Liver (tissue), 9 donors: ENCODE data around the gene ADCY9. TPM values are rescaled to one million over a fixed set of nuclear protein-coding genes. Genes with fewer than 3 reads are reported as not detected.

ENCODE experiments used
- DNase-seq: peaks from one replicate; pipeline ENCODE4 v3.0.0-alpha.2; 2017; ENCODE audit warnings: low spot score
- H3K27ac ChIP-seq, 2 donors: one replicate each; pipeline ENCODE4 v1.7.0; 2013; ENCODE audit warnings: inconsistent platforms in 2 of 2, low read length in 2 of 2, control low read depth in 1 of 2, low read depth in 1 of 2, mild to moderate bottlenecking in 1 of 2
- H3K27me3 ChIP-seq, 4 donors: one replicate each; pipeline versions ENCODE4 v1.6.1 to v1.7.0; 2013; ENCODE audit warnings: low read length in 3 of 4, inconsistent platforms in 1 of 4, mild to moderate bottlenecking in 1 of 4, moderate library complexity in 1 of 4; ENCODE audit not compliant: control insufficient read depth in 4 of 4, insufficient read depth in 4 of 4
- H3K36me3 ChIP-seq, 4 donors: one replicate each; pipeline versions ENCODE4 v1.6.1 to v1.7.0; 2013; ENCODE audit warnings: low read length in 3 of 4, mild to moderate bottlenecking in 3 of 4, low read depth in 1 of 4, moderate library complexity in 1 of 4; ENCODE audit not compliant: control insufficient read depth in 4 of 4, insufficient read depth in 3 of 4
- H3K4me1 ChIP-seq, 4 donors: one replicate each; pipeline versions ENCODE4 v1.6.1 to v1.7.0; 2013; ENCODE audit warnings: low read length in 3 of 4, mild to moderate bottlenecking in 3 of 4, moderate library complexity in 1 of 4; ENCODE audit not compliant: control insufficient read depth in 4 of 4, insufficient read depth in 4 of 4
- H3K4me3 ChIP-seq, 3 donors: one replicate each; pipeline versions ENCODE4 v1.6.1 to v1.7.0; 2013; ENCODE audit warnings: low read length in 3 of 3, control low read depth in 1 of 3, low read depth in 1 of 3, mild to moderate bottlenecking in 1 of 3
- H3K9ac ChIP-seq, 2 donors: one replicate each; pipeline ENCODE4 v1.7.0; 2013; ENCODE audit warnings: low read length in 2 of 2, mild to moderate bottlenecking in 2 of 2, moderate library complexity in 2 of 2, control low read depth in 1 of 2, low read depth in 1 of 2
- H3K9me3 ChIP-seq, 4 donors: one replicate each; pipeline versions ENCODE4 v1.6.1 to v1.7.0; 2013; ENCODE audit warnings: low read length in 3 of 4; ENCODE audit not compliant: control insufficient read depth in 4 of 4
- ATF3 ChIP-seq: IDR thresholded peaks from 2 replicates; pipeline ENCODE4 v1.6.1; 2016; ENCODE audit warnings: antibody characterized with exemption
- CTCF ChIP-seq: fragments of 150-350 bp; IDR thresholded peaks from 2 replicates; pipeline ENCODE4 v1.5.1; 2017; ENCODE audit warnings: improper control_type of control experiment, low read depth, low read length; ENCODE audit not compliant: missing input control
- EGR1 ChIP-seq, 2 donors: IDR thresholded peaks; 2 replicates each; pipeline ENCODE4 v1.6.1; 2016 to 2018; ENCODE audit warnings: antibody characterized with exemption in 2 of 2, low read depth in 2 of 2
- FOXA1 ChIP-seq: IDR thresholded peaks from 2 replicates; pipeline ENCODE4 v1.6.1; 2016; ENCODE audit warnings: antibody characterized with exemption
- FOXA2 ChIP-seq: IDR thresholded peaks from 2 replicates; pipeline ENCODE4 v1.6.1; 2016; ENCODE audit warnings: antibody characterized with exemption
- GABPA ChIP-seq, 2 donors: IDR thresholded peaks in 1 of 2; conservative IDR thresholded peaks in 1 of 2; 2 replicates each; pipeline ENCODE4 v1.6.1; 2016; ENCODE audit warnings: antibody characterized with exemption in 2 of 2, mild to moderate bottlenecking in 1 of 2, moderate library complexity in 1 of 2
- HNF4A ChIP-seq, 2 donors: conservative IDR thresholded peaks; 2 replicates each; pipeline ENCODE4 v1.6.1; 2016; ENCODE audit warnings: antibody characterized with exemption in 2 of 2, mild to moderate bottlenecking in 2 of 2
- HNF4G ChIP-seq: IDR thresholded peaks from 2 replicates; pipeline ENCODE4 v1.6.1; 2016; ENCODE audit warnings: antibody characterized with exemption
- JUND ChIP-seq, 2 donors: IDR thresholded peaks; 2 replicates each; pipeline ENCODE4 v1.6.1; 2016; ENCODE audit warnings: antibody characterized with exemption in 2 of 2
- NR2F2 ChIP-seq: IDR thresholded peaks from 2 replicates; pipeline ENCODE4 v1.6.1; 2016; ENCODE audit warnings: antibody characterized with exemption
- RAD21 ChIP-seq, 2 donors: IDR thresholded peaks; 2 replicates each; pipeline ENCODE4 v1.6.1; 2016; ENCODE audit warnings: antibody characterized with exemption in 2 of 2, mild to moderate bottlenecking in 2 of 2
- REST ChIP-seq: IDR thresholded peaks from 2 replicates; pipeline ENCODE4 v1.6.1; 2016; ENCODE audit warnings: antibody characterized with exemption, mild to moderate bottlenecking
- RXRA ChIP-seq, 2 donors: IDR thresholded peaks; 2 replicates each; pipeline ENCODE4 v1.6.1; 2017 to 2018; ENCODE audit warnings: antibody characterized with exemption in 2 of 2, mild to moderate bottlenecking in 1 of 2
- SP1 ChIP-seq: IDR thresholded peaks from 2 replicates; pipeline ENCODE4 v1.6.1; 2018; ENCODE audit warnings: antibody characterized with exemption, mild to moderate bottlenecking
- TAF1 ChIP-seq: conservative IDR thresholded peaks from 2 replicates; pipeline ENCODE4 v1.6.1; 2016; ENCODE audit warnings: antibody characterized with exemption, mild to moderate bottlenecking
- YY1 ChIP-seq: IDR thresholded peaks from 2 replicates; pipeline ENCODE4 v1.6.1; 2016; ENCODE audit warnings: antibody characterized with exemption, mild to moderate bottlenecking
- WGBS: extraction: QIAGEN DNeasy Blood & Tissue Kit; methylation state at CpG from one replicate; pipeline ENCODE4 v1.1.7; 2013; 5-methylcytosine and 5-hydroxymethylcytosine counted together
- polyA plus RNA-seq, 2 donors: library from polyadenylated mRNA; stranded (reverse) in 1 of 2; unstranded in 1 of 2; fragments of 200-250 nt in 1 of 2; fragments of >200 nt in 1 of 2; fragmentation: Nextera tagmentation in 1 of 2; extraction: Ambion mirVana in 1 of 2; gene quantifications; one replicate each; pipeline versions ENCODE4 v1.2.1 to v1.2.3, GENCODE V29; 2013 to 2015
- total RNA-seq, 2 donors: library from RNA; depleted of rRNA; stranded (reverse); fragments of >200 nt; gene quantifications; one replicate each; pipeline ENCODE4 v1.2.3, GENCODE V29; 2014
- TF ChIP-seq, protein P1 (sequence below): IDR thresholded peaks from 2 replicates; pipeline ENCODE4 v1.6.1; 2016; ENCODE audit warnings: antibody characterized with exemption
- TF ChIP-seq, protein P2 (sequence below): IDR thresholded peaks from 2 replicates; pipeline ENCODE4 v1.6.1; 2016; ENCODE audit warnings: antibody characterized with exemption
- donor health status: healthy.
- donor health status: healthy.
- donor health status: healthy.
- donor health status: healthy.
- donor health status: healthy.

ADCY9 gene
- total and polyA plus RNA-seq, 4 donors: 3.6 to 25.1 (median 11.0) TPM

GRCh38 chr16:4160658-4161430 lies 44.6 kb upstream of the ADCY9 start:
- TF ChIP-seq HNF4G (no peak), FOXA2 (no peak), FOXA1 (no peak), RAD21 (IDR thresholded peaks at IDR 0.05) (peak in 1 of 2 donors; percentile 20), RXRA (IDR thresholded peaks at IDR 0.05) (no peak), JUND (IDR thresholded peaks at IDR 0.05) (no peak)
- Histone ChIP-seq H3K9me3 (no peaks in the 10 kb centered on the region), H3K4me1 (no peaks in the 10 kb centered on the region), H3K36me3 (no peaks in the 10 kb centered on the region), H3K27ac (no peak overlapping the region), H3K27me3 (no peaks in the 10 kb centered on the region), H3K9ac (no peak overlapping the region), H3K4me3 (no peak overlapping the region)
- WGBS: 87% methylated on average over 7 of the region's 7 CpGs
- DNase-seq: no peak

DNA sequence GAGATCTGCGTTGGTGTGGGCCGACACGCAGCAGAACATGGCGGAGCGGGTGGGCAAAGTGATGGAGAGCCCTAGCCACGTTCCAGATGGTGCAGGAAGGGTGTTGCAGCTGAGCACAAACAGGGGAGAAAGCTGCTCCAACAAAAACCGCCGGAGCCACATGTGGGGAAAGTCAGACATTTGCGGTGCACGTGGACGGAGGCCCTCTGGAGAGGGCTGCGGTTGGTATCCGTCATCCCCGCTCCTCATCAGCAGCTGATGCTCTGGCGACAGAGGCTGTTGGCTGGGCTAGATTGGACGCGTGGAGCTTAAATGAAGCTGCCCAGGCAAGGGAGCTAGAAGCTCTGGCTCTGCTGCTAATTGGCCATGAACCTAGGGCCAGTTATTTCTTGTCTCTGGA lies 43.5 kb upstream of the ADCY9 start:
- Histone ChIP-seq H3K36me3 (no peaks in the 10 kb centered on the region), H3K4me3 (no peak overlapping the region), H3K9me3 (no peaks in the 10 kb centered on the region), H3K27ac (no peak overlapping the region), H3K27me3 (no peaks in the 10 kb centered on the region), H3K9ac (no peak overlapping the region), H3K4me1 (no peaks in the 10 kb centered on the region)
- TF ChIP-seq TAF1: no peak
- no peak for TF ChIP-seq NR2F2
- no peak for TF ChIP-seq REST
- no peak for TF ChIP-seq JUND (IDR thresholded peaks at IDR 0.05)
- TF ChIP-seq RXRA (IDR thresholded peaks at IDR 0.05): no peak
- TF ChIP-seq, protein P1, sequence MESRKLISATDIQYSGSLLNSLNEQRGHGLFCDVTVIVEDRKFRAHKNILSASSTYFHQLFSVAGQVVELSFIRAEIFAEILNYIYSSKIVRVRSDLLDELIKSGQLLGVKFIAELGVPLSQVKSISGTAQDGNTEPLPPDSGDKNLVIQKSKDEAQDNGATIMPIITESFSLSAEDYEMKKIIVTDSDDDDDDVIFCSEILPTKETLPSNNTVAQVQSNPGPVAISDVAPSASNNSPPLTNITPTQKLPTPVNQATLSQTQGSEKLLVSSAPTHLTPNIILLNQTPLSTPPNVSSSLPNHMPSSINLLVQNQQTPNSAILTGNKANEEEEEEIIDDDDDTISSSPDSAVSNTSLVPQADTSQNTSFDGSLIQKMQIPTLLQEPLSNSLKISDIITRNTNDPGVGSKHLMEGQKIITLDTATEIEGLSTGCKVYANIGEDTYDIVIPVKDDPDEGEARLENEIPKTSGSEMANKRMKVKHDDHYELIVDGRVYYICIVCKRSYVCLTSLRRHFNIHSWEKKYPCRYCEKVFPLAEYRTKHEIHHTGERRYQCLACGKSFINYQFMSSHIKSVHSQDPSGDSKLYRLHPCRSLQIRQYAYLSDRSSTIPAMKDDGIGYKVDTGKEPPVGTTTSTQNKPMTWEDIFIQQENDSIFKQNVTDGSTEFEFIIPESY: no peak
- TF ChIP-seq ATF3: no peak
- TF ChIP-seq EGR1 (IDR thresholded peaks at IDR 0.05; ENCODE audit: low read depth in 2 of 2): no peak
- no peak for TF ChIP-seq FOXA1
- no peak for TF ChIP-seq GABPA (IDR thresholded peaks at IDR 0.05 in 1 of 2, conservative IDR thresholded peaks at IDR 0.05 in 1 of 2)
- TF ChIP-seq, protein P2, sequence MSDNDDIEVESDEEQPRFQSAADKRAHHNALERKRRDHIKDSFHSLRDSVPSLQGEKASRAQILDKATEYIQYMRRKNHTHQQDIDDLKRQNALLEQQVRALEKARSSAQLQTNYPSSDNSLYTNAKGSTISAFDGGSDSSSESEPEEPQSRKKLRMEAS: no peak
- no peak for TF ChIP-seq SP1
- no peak for TF ChIP-seq YY1
- TF ChIP-seq HNF4G: no peak
- TF ChIP-seq FOXA2: no peak
- TF ChIP-seq HNF4A (conservative IDR thresholded peaks at IDR 0.05): no peak
- TF ChIP-seq RAD21 (IDR thresholded peaks at IDR 0.05): no peak
- no peak for TF ChIP-seq CTCF
- 96% methylated on average over 17 of the region's 17 CpGs for WGBS
- no peak for DNase-seq
